AG04449 (cell line): ENCODE data around the gene CCDC146.
"Not testable (repeated sequence)": the region's sequence is repeated elsewhere in the genome, so short reads cannot be mapped to it uniquely, and the experiment has no call there.

Experiments used
- CTCF ChIA-PET: fragments of 350-600 bp; formaldehyde crosslinking; extraction: SDS; loops from one replicate; lab custom pipeline; 2021; ENCODE audit warnings: antibody characterized with exemption; lab: Yijun Ruan, JAX
- POLR2A ChIA-PET: fragments of 400-600, 350-600 bp; formaldehyde crosslinking; extraction: SDS; loops from one replicate; lab custom pipeline; 2020; ENCODE audit warnings: antibody characterized with exemption, inconsistent platforms; lab: Yijun Ruan, JAX
- DNase-seq: peaks from one replicate; pipeline ENCODE4 v3.0.0-alpha.2; 2010; ENCODE audit warnings: low read depth, low spot score
- H3K4me3 ChIP-seq: 2 replicates; pipeline ENCODE4 v1.5.1; 2011; ENCODE audit warnings: low read depth, mild to moderate bottlenecking, control low read depth, low read length
- CTCF ChIP-seq: IDR thresholded peaks from one replicate; pipeline ENCODE4 v1.5.1; 2011; ENCODE audit warnings: mild to moderate bottlenecking, moderate library complexity, low read length, control low read depth, inconsistent platforms; ENCODE audit not compliant: insufficient read depth; ENCODE audit errors: missing control alignments

Gene CCDC146

GRCh38 chr7:77205706-77206105, 83.3 kb downstream of the CCDC146 start:
- ChIA-PET POLR2A (no interaction called here), CTCF (interaction anchor here (1.1 kb wide), 1 partner anchor 42 kb away, joined by 6 read pairs; no protein-coding TSS in a partner anchor)
- DNase-seq = no peak
- H3K4me3 ChIP-seq = no peak overlapping the region
- TF ChIP-seq CTCF = no peak

GRCh38 chr7:77208416-77208815, 86.0 kb downstream of the CCDC146 start:
- H3K4me3 ChIP-seq = no peak overlapping the region
- TF ChIP-seq CTCF = no peak
- ChIA-PET CTCF (no interaction called here), POLR2A (no interaction called here)
- no peak for DNase-seq

GRCh38 chr7:77209479-77210139, 87.2 kb downstream of the CCDC146 start:
- CTCF ChIA-PET = interaction anchor here (0.5 kb wide), 1 partner anchor 9 kb away, joined by 4 read pairs; no protein-coding TSS in a partner anchor
- no peak for DNase-seq
- no peak for TF ChIP-seq CTCF
- POLR2A ChIA-PET = no interaction called here
- H3K4me3 ChIP-seq = no peak overlapping the region

- TF ChIP-seq CTCF = no peak
- POLR2A ChIA-PET = no interaction called here
- no peak overlapping the region for H3K4me3 ChIP-seq
- DNase-seq = no peak
- CTCF ChIA-PET = interaction anchor here (2.2 kb wide), 1 partner anchor 31 kb away, joined by 10 read pairs; no protein-coding TSS in a partner anchor
Measured at GRCh38 chr7:77216181-77216845, 93.9 kb downstream of the CCDC146 start.

GRCh38 chr7:77217474-77218185, 95.2 kb downstream of the CCDC146 start:
- TF ChIP-seq CTCF = no peak
- DNase-seq = no peak
- H3K4me3 ChIP-seq = no peak overlapping the region
- POLR2A ChIA-PET = no interaction called here
- CTCF ChIA-PET = interaction anchor here (0.6 to 2.2 kb wide), 3 partner anchors 8 to 114 kb away, joined by 3 to 10 read pairs (median 4); no protein-coding TSS in a partner anchor

- DNase-seq, H3K4me3 ChIP-seq, CTCF ChIA-PET: not testable (repeated sequence)
- POLR2A ChIA-PET = interaction anchor here (0.6 kb wide), 1 partner anchor 115 kb away, joined by 5 read pairs; no protein-coding TSS in a partner anchor
Measured at GRCh38 chr7:77219701-77220331, 97.4 kb downstream of the CCDC146 start.
